Measurements from ENCODE around the gene PRKN. TPM values are rescaled to one million over a fixed set of nuclear protein-coding genes. Genes with fewer than 3 reads are reported as not detected.

Gene PRKN
- total RNA-seq, 1 donor from 2014 or later, result 2.6 TPM

DNA sequence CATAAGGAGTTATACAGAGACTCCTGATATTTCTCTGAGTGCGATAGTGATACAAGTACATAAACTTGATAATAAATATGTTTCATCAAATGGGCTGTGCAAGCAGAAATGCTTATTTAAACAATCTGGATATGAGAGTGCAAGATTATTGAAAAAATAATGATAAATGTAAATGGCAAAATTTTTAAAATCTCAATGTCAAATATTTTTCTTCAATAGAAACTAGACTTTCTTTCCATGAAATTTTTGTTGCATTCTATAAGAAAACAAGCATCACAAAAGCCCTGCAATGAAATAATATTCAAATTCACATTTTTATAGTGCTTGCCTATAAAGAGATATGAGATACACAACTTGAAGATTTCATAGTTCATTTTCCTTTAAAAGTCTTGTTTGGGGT, 2.9 kb upstream of the PRKN start:
- H3K9me3 ChIP-seq, result peaks cover 0 to 5% of the 10 kb centered on the region in 2 donors
- intact Hi-C loops (cut with DNase I), result no loop called here
- H3K36me3 ChIP-seq, result no peaks in the 10 kb centered on the region
- DNase-seq (ENCODE audit: low spot score in 2 of 2), result no peak
- peaks cover 0 to 3% of the 10 kb centered on the region in 2 donors for H3K4me1 ChIP-seq
- H3K27ac ChIP-seq, result no peak overlapping the region
- no peak overlapping the region for H3K4me3 ChIP-seq
- no peaks in the 10 kb centered on the region for H3K27me3 ChIP-seq
- no peak for TF ChIP-seq CTCF (IDR thresholded peaks at IDR 0.05)

DNA sequence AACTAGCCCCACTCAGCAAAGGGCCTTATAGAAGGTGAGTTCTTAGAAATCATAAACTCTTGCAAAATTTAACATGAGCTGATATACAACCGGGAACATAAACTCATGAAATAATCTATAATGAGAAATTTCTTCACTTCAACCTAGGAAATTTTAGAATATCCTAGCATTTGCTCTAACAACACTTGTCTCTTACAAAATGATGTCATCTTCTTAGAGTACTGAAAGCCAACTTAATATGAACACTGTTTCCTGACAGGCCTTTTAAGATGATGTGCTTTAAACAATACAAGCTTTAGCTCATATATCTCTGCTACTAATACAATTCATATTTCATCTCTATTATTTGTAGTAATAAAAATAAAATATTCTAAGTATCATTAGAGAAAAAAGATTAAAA, 1.1 kb upstream of the PRKN start:
- no peak overlapping the region for H3K4me3 ChIP-seq
- no peak for DNase-seq (ENCODE audit: low spot score in 2 of 2)
- no peaks in the 10 kb centered on the region for H3K27me3 ChIP-seq
- H3K9me3 ChIP-seq, result peaks cover 0 to 5% of the 10 kb centered on the region in 2 donors
- peak overlapping the region in 1 of 2 donors; percentile 53 for H3K27ac ChIP-seq
- no peak for TF ChIP-seq CTCF (IDR thresholded peaks at IDR 0.05)
- intact Hi-C loops (cut with DNase I), result loop anchor here (5.0 to 10.0 kb wide), 6 partner anchors 606 to 1736 kb away; partner anchors contain the start of genes AGPAT4, MAP3K4 and QKI
- H3K4me1 ChIP-seq, result peaks cover 0 to 3% of the 10 kb centered on the region in 2 donors
- H3K36me3 ChIP-seq, result no peaks in the 10 kb centered on the region

DNA sequence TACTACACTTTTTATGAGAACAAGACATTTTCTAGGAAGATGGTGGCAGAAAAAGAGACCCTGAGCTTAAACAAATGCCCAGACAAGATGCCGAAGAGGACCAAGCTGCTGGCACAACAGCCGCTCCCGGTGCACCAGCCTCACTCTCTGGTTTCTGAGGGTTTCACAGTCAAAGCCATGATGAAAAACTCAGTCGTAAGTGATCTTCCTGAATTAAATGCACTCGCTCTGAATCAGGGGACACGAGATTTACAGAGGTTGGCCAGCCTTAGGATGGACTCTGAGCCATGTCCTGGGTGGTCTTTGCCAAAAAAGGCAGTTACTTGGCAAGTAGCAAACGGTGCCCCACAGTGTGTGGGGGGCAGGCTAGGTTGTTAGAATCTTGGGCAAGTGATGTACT, 631 bp upstream of the PRKN start:
- Histone ChIP-seq H3K27me3 (no peaks in the 10 kb centered on the region), H3K4me3 (peak overlapping the region; percentile 74 to 100), H3K4me1 (peaks cover 0 to 3% of the 10 kb centered on the region in 2 donors), H3K27ac (peak overlapping the region; percentile 39 to 53), H3K36me3 (no peaks in the 10 kb centered on the region), H3K9me3 (peaks cover 0 to 5% of the 10 kb centered on the region in 2 donors)
- intact Hi-C loops (cut with DNase I), result loop anchor here (5.0 to 10.0 kb wide), 6 partner anchors 607 to 1736 kb away; partner anchors contain the start of genes AGPAT4, MAP3K4 and QKI
- no peak for DNase-seq (ENCODE audit: low spot score in 2 of 2)
- no peak for TF ChIP-seq CTCF (IDR thresholded peaks at IDR 0.05)

DNA sequence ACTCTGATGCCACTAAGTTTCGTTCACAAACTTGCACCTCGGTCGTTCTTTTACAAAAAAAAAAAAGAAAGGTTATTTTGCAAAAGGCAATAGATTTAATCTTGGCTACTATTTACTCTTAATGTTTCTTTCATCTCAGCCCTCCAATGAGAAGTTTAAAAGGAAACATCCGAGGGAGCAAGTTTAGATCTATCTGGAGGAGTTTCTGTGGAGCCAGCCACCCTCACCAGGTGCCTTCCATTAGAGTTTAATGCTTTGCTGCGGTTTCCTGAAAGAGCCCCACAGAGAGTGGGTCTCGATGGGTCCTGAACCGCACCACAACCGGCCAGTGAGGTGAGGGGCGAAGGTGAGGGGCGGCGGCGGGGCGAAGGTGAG, 632 bp downstream of the PRKN start:
- peak overlapping the region; percentile 74 to 100 for H3K4me3 ChIP-seq
- H3K27ac ChIP-seq, result peak overlapping the region; percentile 76 to 77
- peaks cover 0 to 5% of the 10 kb centered on the region in 2 donors for H3K9me3 ChIP-seq
- TF ChIP-seq CTCF (IDR thresholded peaks at IDR 0.05), result no peak
- intact Hi-C loops (cut with DNase I), result loop anchor here (5.0 to 10.0 kb wide), 6 partner anchors 608 to 1735 kb away; partner anchors contain the start of genes AGPAT4, MAP3K4 and QKI
- peaks cover 0 to 3% of the 10 kb centered on the region in 2 donors for H3K4me1 ChIP-seq
- H3K36me3 ChIP-seq, result no peaks in the 10 kb centered on the region
- H3K27me3 ChIP-seq, result no peaks in the 10 kb centered on the region
- DNase-seq (ENCODE audit: low spot score in 2 of 2), result no peak

- H3K27me3 ChIP-seq, result no peaks in the 10 kb centered on the region
- DNase-seq (ENCODE audit: low spot score in 2 of 2), result no peak
- H3K4me1 ChIP-seq, result peaks cover 0 to 3% of the 10 kb centered on the region in 2 donors
- no peaks in the 10 kb centered on the region for H3K36me3 ChIP-seq
- no peak overlapping the region for H3K4me3 ChIP-seq
- H3K9me3 ChIP-seq, result no peaks in the 10 kb centered on the region
- TF ChIP-seq CTCF (IDR thresholded peaks at IDR 0.05), result no peak
- intact Hi-C loops (cut with DNase I), result loop anchor here (10.0 kb wide), 3 partner anchors 612 to 1288 kb away; partner anchors contain the start of gene QKI
- H3K27ac ChIP-seq, result no peak overlapping the region
Observed at GRCh38 chr6:162722633-162723032, 4.9 kb downstream of the PRKN start.
